Measurements from ENCODE around the gene GARIN1A.

DNA sequence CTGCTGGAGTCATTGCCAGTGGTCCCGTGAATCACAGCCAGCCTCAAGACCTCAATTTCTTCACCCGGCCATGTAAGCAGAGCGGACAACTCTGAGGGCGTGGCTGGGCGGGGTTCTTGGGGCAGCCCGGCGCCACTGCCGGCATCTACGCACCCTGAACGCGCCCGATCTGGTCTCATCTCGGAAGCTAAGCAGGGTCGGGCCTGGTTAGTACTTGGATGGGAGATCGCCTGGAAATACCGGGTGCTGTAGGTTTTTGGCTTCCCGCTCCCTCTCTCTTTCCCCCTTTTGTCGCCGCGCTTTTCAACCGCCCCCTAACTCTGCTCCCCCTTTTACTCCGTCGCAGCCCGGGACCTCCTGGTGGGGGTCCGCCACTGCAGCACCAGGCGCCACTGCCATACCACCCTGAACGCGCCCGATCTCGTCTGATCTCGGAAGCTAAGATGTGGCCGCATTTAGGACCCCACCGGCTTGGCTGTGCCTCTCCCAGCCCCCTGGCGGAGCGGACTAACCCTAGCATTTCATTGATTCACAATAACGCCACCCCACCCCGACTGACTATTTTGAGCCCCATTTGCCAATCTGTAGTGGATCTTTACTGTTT, 25.3 kb downstream of the GARIN1A start:
- TF ChIP-seq, protein P1, sequence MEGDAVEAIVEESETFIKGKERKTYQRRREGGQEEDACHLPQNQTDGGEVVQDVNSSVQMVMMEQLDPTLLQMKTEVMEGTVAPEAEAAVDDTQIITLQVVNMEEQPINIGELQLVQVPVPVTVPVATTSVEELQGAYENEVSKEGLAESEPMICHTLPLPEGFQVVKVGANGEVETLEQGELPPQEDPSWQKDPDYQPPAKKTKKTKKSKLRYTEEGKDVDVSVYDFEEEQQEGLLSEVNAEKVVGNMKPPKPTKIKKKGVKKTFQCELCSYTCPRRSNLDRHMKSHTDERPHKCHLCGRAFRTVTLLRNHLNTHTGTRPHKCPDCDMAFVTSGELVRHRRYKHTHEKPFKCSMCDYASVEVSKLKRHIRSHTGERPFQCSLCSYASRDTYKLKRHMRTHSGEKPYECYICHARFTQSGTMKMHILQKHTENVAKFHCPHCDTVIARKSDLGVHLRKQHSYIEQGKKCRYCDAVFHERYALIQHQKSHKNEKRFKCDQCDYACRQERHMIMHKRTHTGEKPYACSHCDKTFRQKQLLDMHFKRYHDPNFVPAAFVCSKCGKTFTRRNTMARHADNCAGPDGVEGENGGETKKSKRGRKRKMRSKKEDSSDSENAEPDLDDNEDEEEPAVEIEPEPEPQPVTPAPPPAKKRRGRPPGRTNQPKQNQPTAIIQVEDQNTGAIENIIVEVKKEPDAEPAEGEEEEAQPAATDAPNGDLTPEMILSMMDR (conservative IDR thresholded peaks at IDR 0.05; ENCODE audit: low read depth, low read length): no peak
- TF ChIP-seq EZH2 (IDR thresholded peaks at IDR 0.05; ENCODE audit: low read length, unreplicated experiment): no peak
- no peak for TF ChIP-seq EZH2phosphoT487 (IDR thresholded peaks at IDR 0.05; ENCODE audit: borderline replicate concordance, low read length)

Data from PC-3 (cell line).